Keratinocyte (primary cell): ENCODE results near the gene FSTL3.

Experiments
- EZH2 ChIP-seq: IDR thresholded peaks from one replicate; pipeline ENCODE4 v1.6.1; 2012; ENCODE audit warnings: inconsistent platforms, mild to moderate bottlenecking, low read length, moderate library complexity
- TF ChIP-seq, protein P1 (sequence below), 3 experiments: IDR thresholded peaks in 1 of 3; conservative IDR thresholded peaks in 1 of 3; optimal IDR thresholded peaks in 1 of 3; 2 replicates in 2 of 3; 3 replicates in 1 of 3; pipeline versions ENCODE3 to v1.5.1; 2011; ENCODE audit warnings: low read length in 3 of 3, mild to moderate bottlenecking in 3 of 3, moderate library complexity in 2 of 3, control low read depth in 1 of 3, inconsistent platforms in 1 of 3; ENCODE audit not compliant: insufficient read depth in 2 of 3; ENCODE audit errors: extremely low read depth in 1 of 3

DNA sequence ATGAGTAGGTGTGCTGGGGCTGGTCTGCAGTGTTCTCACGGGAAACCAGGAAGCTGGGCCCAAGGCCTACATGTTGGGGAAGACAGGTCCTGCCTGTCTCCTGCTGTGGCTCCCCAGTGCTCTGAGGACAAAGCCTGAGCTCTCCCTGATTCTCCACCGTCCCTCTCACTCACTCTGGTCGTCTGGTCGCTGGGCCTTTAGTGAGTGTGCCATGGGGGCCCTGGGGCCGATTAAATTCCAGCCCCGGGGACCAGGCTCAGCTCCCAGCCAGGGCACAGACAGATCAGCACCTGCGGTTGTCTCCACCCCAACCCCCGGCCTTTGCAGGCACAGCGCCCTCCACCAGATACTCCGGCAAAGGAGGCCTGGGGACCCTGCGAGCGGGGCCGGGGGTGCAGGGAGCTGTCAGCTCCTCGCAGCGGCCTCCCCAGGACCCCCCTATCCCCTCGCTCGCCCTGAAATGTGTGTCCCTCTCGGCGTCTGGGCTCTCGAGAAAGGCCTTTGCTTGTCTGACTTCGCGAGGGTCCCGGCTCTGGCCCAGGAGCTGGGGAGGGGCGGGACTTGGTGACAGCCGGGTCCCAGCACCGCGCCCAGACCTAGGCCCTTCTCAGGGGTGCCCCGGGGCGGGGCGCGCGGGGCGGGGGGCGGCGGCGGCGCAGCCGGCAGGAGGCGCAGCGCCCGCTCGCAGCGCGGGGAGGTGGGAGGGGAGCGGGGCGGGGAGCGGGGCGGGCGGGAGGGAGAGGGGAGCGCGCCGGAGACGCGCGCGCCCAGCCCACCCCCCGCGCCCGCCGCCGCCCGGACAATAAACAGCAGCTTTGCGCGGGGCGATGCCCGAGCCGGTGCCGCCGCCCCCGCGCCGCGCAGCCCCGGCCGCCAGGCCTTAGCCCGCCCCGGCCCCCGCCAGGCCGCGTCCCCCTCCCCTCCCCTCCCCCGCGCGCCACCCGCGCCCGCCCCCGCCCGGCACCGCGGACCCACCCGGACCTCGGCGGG, 32.3 kb downstream of the FSTL3 start, which contains the start of gene PALM:
- TF ChIP-seq, protein P1, sequence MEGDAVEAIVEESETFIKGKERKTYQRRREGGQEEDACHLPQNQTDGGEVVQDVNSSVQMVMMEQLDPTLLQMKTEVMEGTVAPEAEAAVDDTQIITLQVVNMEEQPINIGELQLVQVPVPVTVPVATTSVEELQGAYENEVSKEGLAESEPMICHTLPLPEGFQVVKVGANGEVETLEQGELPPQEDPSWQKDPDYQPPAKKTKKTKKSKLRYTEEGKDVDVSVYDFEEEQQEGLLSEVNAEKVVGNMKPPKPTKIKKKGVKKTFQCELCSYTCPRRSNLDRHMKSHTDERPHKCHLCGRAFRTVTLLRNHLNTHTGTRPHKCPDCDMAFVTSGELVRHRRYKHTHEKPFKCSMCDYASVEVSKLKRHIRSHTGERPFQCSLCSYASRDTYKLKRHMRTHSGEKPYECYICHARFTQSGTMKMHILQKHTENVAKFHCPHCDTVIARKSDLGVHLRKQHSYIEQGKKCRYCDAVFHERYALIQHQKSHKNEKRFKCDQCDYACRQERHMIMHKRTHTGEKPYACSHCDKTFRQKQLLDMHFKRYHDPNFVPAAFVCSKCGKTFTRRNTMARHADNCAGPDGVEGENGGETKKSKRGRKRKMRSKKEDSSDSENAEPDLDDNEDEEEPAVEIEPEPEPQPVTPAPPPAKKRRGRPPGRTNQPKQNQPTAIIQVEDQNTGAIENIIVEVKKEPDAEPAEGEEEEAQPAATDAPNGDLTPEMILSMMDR (optimal IDR thresholded peaks at IDR 0.05 in 1 of 3, IDR thresholded peaks at IDR 0.05 in 1 of 3, conservative IDR thresholded peaks at IDR 0.05 in 1 of 3; ENCODE audit: extremely low read depth in 1 of 3, insufficient read depth in 2 of 3, low read length in 3 of 3) = no peak
- peak; percentile 91 for TF ChIP-seq EZH2
